WTC11 (cell line): ENCODE measurements around the gene CENPQ. TPM values are rescaled to one million over a fixed set of nuclear protein-coding genes. Genes with fewer than 3 reads are reported as not detected.

Experiments used
- ATAC-seq: fragments of 200-7000 bp; cut with Tn5 transposase; 2 replicates; pipeline ENCODE4 v1.10.0; 2021; ENCODE audit warnings: mild to moderate bottlenecking, moderate library complexity
- CTCF ChIA-PET: fragments of 300-600 bp; sonication (Branson Sonifier 250); formaldehyde crosslinking; loops from one replicate; lab custom pipeline; 2021; ENCODE audit warnings: antibody characterized with exemption; lab: Charles Lee
- POLR2A ChIA-PET: fragments of 350-600 bp; sonication (Branson Sonifier 250); formaldehyde crosslinking; loops from one replicate; lab custom pipeline; 2021; ENCODE audit warnings: antibody characterized with exemption; lab: Charles Lee
- DNase-seq: peaks from one replicate; pipeline ENCODE4 v3.0.0; 2021; ENCODE audit warnings: low spot score
- H3K27ac Mint-ChIP-seq: 2 replicates; pipeline ENCODE4 v1.8.0; 2021; ENCODE audit warnings: mixed read lengths
- H3K27me3 Mint-ChIP-seq: 2 replicates; pipeline ENCODE4 v1.8.0; 2021; ENCODE audit warnings: low read depth, mild to moderate bottlenecking, moderate library complexity, mixed read lengths
- H3K36me3 Mint-ChIP-seq: 2 replicates; pipeline ENCODE4 v1.8.0; 2021; ENCODE audit warnings: mixed read lengths
- H3K4me1 Mint-ChIP-seq: 2 replicates; pipeline ENCODE4 v1.8.0; 2022; ENCODE audit warnings: mixed read lengths
- H3K4me3 Mint-ChIP-seq: 2 replicates; pipeline ENCODE4 v1.8.0; 2021; ENCODE audit warnings: mild to moderate bottlenecking, moderate library complexity, mixed read lengths
- H3K9me3 Mint-ChIP-seq: 2 replicates; pipeline ENCODE4 v1.8.0; 2021; ENCODE audit warnings: mixed read lengths
- ATF1 ChIP-seq: sonication (generic); formaldehyde crosslinking; IDR thresholded peaks from 2 replicates; pipeline ENCODE4 v1.8.1; 2023; ENCODE audit warnings: mild to moderate bottlenecking, moderate library complexity, missing genetic modification reagents
- ATF2 ChIP-seq: sonication (generic); formaldehyde crosslinking; IDR thresholded peaks from 2 replicates; pipeline ENCODE4 v1.8.1; 2022; ENCODE audit warnings: low read depth, missing genetic modification reagents, borderline replicate concordance
- CBFB ChIP-seq: sonication (generic); formaldehyde crosslinking; IDR thresholded peaks from 2 replicates; pipeline ENCODE4 v1.8.1; 2022; ENCODE audit warnings: mild to moderate bottlenecking, low read depth, missing genetic modification reagents
- E2F4 ChIP-seq: sonication (generic); formaldehyde crosslinking; IDR thresholded peaks from 2 replicates; pipeline ENCODE4 v1.8.1; 2022; ENCODE audit warnings: low read depth, mild to moderate bottlenecking, moderate library complexity, missing genetic modification reagents, borderline replicate concordance
- ELF4 ChIP-seq: sonication (generic); formaldehyde crosslinking; IDR thresholded peaks from 2 replicates; pipeline ENCODE4 v1.8.1; 2022; ENCODE audit warnings: low read depth, mild to moderate bottlenecking, moderate library complexity, missing genetic modification reagents
- ESRRA ChIP-seq: sonication (generic); formaldehyde crosslinking; IDR thresholded peaks from 2 replicates; pipeline ENCODE4 v1.8.1; 2022; ENCODE audit warnings: mild to moderate bottlenecking, missing genetic modification reagents, borderline replicate concordance
- ETV6 ChIP-seq: sonication (generic); formaldehyde crosslinking; IDR thresholded peaks from 2 replicates; pipeline ENCODE4 v1.8.1; 2022; ENCODE audit warnings: mild to moderate bottlenecking, missing genetic modification reagents
- FOXP1 ChIP-seq: sonication (generic); formaldehyde crosslinking; IDR thresholded peaks from 2 replicates; pipeline ENCODE4 v1.8.0; 2022; ENCODE audit warnings: missing genetic modification reagents, mild to moderate bottlenecking, moderate library complexity, borderline replicate concordance
- GRHL2 ChIP-seq: fragments of 250-450 bp; sonication (Bioruptor Pico); IDR thresholded peaks from 2 replicates; pipeline ENCODE4 v1.8.0; 2022; ENCODE audit warnings: mild to moderate bottlenecking, moderate library complexity; ENCODE audit not compliant: insufficient replicate concordance, severe bottlenecking
- KAT7 ChIP-seq: sonication (generic); formaldehyde crosslinking; IDR thresholded peaks from 2 replicates; pipeline ENCODE4 v1.8.1; 2023; ENCODE audit warnings: missing genetic modification reagents, mild to moderate bottlenecking, borderline replicate concordance
- NR2C2 ChIP-seq: sonication (generic); formaldehyde crosslinking; IDR thresholded peaks from 2 replicates; pipeline ENCODE4 v1.8.0; 2022; ENCODE audit warnings: mild to moderate bottlenecking, missing genetic modification reagents
- TP53 ChIP-seq: sonication (generic); formaldehyde crosslinking; IDR thresholded peaks from 2 replicates; pipeline ENCODE4 v1.8.1; 2023; ENCODE audit warnings: mild to moderate bottlenecking, missing genetic modification reagents
- ZBTB21 ChIP-seq: sonication (generic); formaldehyde crosslinking; IDR thresholded peaks from 2 replicates; pipeline ENCODE4 v1.8.1; 2023; ENCODE audit warnings: mild to moderate bottlenecking, missing genetic modification reagents, borderline replicate concordance
- ZNF219 ChIP-seq: sonication (generic); formaldehyde crosslinking; IDR thresholded peaks from 2 replicates; pipeline ENCODE4 v1.8.0; 2023; ENCODE audit warnings: missing genetic modification reagents, mild to moderate bottlenecking, borderline replicate concordance
- ZNF232 ChIP-seq: sonication (generic); formaldehyde crosslinking; IDR thresholded peaks from 2 replicates; pipeline ENCODE4 v1.8.0; 2022; ENCODE audit warnings: mild to moderate bottlenecking, missing genetic modification reagents
- ZNF671 ChIP-seq: fragments of 250-450 bp; sonication (Bioruptor Pico); IDR thresholded peaks from 2 replicates; pipeline ENCODE4 v1.8.0; 2021; ENCODE audit warnings: mild to moderate bottlenecking
- total RNA-seq: library from RNA; stranded (reverse); gene quantifications from 3 replicates; pipeline ENCODE4 v1.2.3, GENCODE V29; 2021
- TF ChIP-seq, protein P1 (sequence below): fragments of 250-450 bp; sonication (Bioruptor Pico); IDR thresholded peaks from 2 replicates; pipeline ENCODE4 v1.9.0; 2021; ENCODE audit warnings: mild to moderate bottlenecking
- TF ChIP-seq, protein P2 (sequence below): sonication (generic); formaldehyde crosslinking; IDR thresholded peaks from 2 replicates; pipeline ENCODE4 v1.8.0; 2022; ENCODE audit warnings: mild to moderate bottlenecking, missing genetic modification reagents
- TF ChIP-seq, protein P3 (sequence below): sonication (generic); formaldehyde crosslinking; IDR thresholded peaks from 2 replicates; pipeline ENCODE4 v1.8.1; 2023; ENCODE audit warnings: mild to moderate bottlenecking, missing genetic modification reagents, moderate library complexity
- TF ChIP-seq, protein P4 (sequence below): sonication (generic); formaldehyde crosslinking; IDR thresholded peaks from 2 replicates; pipeline ENCODE4 v1.8.0; 2022; ENCODE audit warnings: missing genetic modification reagents
- TF ChIP-seq, protein P5 (sequence below): sonication (generic); formaldehyde crosslinking; conservative IDR thresholded peaks from 2 replicates; pipeline ENCODE4 v1.8.1; 2022; ENCODE audit warnings: mild to moderate bottlenecking, missing genetic modification reagents
- TF ChIP-seq, protein P6 (sequence below): fragments of 200-600 bp; IDR thresholded peaks from 2 replicates; pipeline ENCODE4 v1.8.0; 2022; ENCODE audit warnings: antibody characterized with exemption
- TF ChIP-seq, protein P7 (sequence below): sonication (generic); formaldehyde crosslinking; IDR thresholded peaks from 2 replicates; pipeline ENCODE4 v1.8.0; 2022; ENCODE audit warnings: mild to moderate bottlenecking, missing genetic modification reagents

The CENPQ gene
- total RNA-seq, 1 experiment from 2014 or later, result 14.2 TPM

GRCh38 chr6:49497304-49497703 is 34.1 kb downstream of the CENPQ start:
- ATAC-seq (no peak), DNase-seq (no peak)
- Mint-ChIP-seq H3K4me1 (no peaks in the 10 kb centered on the region), H3K9me3 (no peaks in the 10 kb centered on the region), H3K27me3 (no peaks in the 10 kb centered on the region), H3K36me3 (peaks cover 3% of the 10 kb centered on the region; the same call in 1 of the 2 replicates), H3K4me3 (no peak overlapping the region), H3K27ac (no peak overlapping the region)
- ChIA-PET CTCF (no interaction called here), POLR2A (no interaction called here)
- TF ChIP-seq ZBTB21 (CRISPR knock-in tag), result no peak

DNA sequence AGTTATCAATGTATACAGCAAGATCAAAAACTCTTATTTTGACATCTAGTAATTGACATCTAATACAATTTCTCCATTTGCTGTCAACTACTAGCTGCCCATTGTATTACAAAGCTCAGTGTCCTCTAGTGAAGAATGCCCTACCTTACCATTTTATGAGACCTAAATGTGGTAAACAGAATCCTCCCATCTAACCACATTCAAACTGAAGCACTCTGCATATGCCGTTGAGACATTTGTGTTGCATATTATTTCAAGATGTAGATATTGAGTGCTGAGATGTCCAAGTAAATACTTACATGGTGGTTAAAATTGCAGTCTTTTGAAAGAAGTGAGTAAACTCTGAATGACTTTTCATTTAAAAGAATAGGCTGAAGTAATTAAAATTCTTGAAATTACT is 36.0 kb downstream of the CENPQ start:
- CTCF ChIA-PET, result no interaction called here
- ATAC-seq, result no peak

GRCh38 chr6:49499623-49500022 is 36.5 kb downstream of the CENPQ start, which contains the start of gene GLYATL3:
Gene GLYATL3 (plus strand): TSS chr6:49499923. CDS start chr6:49511991, 12,068 bp downstream.
- Mint-ChIP-seq H3K9me3 (no peaks in the 10 kb centered on the region), H3K36me3 (no peaks in the 10 kb centered on the region), H3K27me3 (no peaks in the 10 kb centered on the region), H3K4me1 (no peaks in the 10 kb centered on the region), H3K27ac (no peak within 1 kb of the TSS), H3K4me3 (no peak within 1 kb of the TSS)
- no peak for ATAC-seq
- POLR2A ChIA-PET, result no interaction called here
- no peak for DNase-seq
- CTCF ChIA-PET, result no interaction called here
- TF ChIP-seq, protein P1, sequence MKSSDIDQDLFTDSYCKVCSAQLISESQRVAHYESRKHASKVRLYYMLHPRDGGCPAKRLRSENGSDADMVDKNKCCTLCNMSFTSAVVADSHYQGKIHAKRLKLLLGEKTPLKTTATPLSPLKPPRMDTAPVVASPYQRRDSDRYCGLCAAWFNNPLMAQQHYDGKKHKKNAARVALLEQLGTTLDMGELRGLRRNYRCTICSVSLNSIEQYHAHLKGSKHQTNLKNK (CRISPR knock-in tag), result no peak
- TF ChIP-seq, protein P2, sequence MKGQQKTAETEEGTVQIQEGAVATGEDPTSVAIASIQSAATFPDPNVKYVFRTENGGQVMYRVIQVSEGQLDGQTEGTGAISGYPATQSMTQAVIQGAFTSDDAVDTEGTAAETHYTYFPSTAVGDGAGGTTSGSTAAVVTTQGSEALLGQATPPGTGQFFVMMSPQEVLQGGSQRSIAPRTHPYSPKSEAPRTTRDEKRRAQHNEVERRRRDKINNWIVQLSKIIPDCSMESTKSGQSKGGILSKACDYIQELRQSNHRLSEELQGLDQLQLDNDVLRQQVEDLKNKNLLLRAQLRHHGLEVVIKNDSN (CRISPR knock-in tag), result no peak
- no peak for TF ChIP-seq E2F4
- TF ChIP-seq, protein P3, sequence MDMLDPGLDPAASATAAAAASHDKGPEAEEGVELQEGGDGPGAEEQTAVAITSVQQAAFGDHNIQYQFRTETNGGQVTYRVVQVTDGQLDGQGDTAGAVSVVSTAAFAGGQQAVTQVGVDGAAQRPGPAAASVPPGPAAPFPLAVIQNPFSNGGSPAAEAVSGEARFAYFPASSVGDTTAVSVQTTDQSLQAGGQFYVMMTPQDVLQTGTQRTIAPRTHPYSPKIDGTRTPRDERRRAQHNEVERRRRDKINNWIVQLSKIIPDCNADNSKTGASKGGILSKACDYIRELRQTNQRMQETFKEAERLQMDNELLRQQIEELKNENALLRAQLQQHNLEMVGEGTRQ (CRISPR knock-in tag), result no peak
- no peak for TF ChIP-seq ATF1 (CRISPR knock-in tag)
- TF ChIP-seq, protein P4, sequence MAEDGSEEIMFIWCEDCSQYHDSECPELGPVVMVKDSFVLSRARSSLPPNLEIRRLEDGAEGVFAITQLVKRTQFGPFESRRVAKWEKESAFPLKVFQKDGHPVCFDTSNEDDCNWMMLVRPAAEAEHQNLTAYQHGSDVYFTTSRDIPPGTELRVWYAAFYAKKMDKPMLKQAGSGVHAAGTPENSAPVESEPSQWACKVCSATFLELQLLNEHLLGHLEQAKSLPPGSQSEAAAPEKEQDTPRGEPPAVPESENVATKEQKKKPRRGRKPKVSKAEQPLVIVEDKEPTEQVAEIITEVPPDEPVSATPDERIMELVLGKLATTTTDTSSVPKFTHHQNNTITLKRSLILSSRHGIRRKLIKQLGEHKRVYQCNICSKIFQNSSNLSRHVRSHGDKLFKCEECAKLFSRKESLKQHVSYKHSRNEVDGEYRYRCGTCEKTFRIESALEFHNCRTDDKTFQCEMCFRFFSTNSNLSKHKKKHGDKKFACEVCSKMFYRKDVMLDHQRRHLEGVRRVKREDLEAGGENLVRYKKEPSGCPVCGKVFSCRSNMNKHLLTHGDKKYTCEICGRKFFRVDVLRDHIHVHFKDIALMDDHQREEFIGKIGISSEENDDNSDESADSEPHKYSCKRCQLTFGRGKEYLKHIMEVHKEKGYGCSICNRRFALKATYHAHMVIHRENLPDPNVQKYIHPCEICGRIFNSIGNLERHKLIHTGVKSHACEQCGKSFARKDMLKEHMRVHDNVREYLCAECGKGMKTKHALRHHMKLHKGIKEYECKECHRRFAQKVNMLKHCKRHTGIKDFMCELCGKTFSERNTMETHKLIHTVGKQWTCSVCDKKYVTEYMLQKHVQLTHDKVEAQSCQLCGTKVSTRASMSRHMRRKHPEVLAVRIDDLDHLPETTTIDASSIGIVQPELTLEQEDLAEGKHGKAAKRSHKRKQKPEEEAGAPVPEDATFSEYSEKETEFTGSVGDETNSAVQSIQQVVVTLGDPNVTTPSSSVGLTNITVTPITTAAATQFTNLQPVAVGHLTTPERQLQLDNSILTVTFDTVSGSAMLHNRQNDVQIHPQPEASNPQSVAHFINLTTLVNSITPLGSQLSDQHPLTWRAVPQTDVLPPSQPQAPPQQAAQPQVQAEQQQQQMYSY, result no peak
- no peak for TF ChIP-seq ATF2 (CRISPR knock-in tag)
- no peak for TF ChIP-seq ELF4 (CRISPR knock-in tag)
- no peak for TF ChIP-seq ETV6 (CRISPR knock-in tag)
- no peak for TF ChIP-seq GRHL2 (CRISPR knock-in tag)
- no peak for TF ChIP-seq FOXP1
- no peak for TF ChIP-seq KAT7 (CRISPR knock-in tag)

More for the DNA sequence above, 36.0 kb downstream of the CENPQ start:
- Mint-ChIP-seq H3K36me3 (no peaks in the 10 kb centered on the region), H3K4me3 (no peak overlapping the region), H3K9me3 (no peaks in the 10 kb centered on the region), H3K27ac (no peak overlapping the region), H3K4me1 (no peaks in the 10 kb centered on the region), H3K27me3 (no peaks in the 10 kb centered on the region)
- DNase-seq, result no peak
- TF ChIP-seq ZNF219 (CRISPR knock-in tag) (no peak), ZNF232 (CRISPR knock-in tag) (no peak), ESRRA (CRISPR knock-in tag) (no peak), CBFB (CRISPR knock-in tag) (no peak), FOXP1 (no peak), NR2C2 (CRISPR knock-in tag) (no peak), ZNF671 (no peak), TP53 (CRISPR knock-in tag) (no peak)
- TF ChIP-seq, protein P5, sequence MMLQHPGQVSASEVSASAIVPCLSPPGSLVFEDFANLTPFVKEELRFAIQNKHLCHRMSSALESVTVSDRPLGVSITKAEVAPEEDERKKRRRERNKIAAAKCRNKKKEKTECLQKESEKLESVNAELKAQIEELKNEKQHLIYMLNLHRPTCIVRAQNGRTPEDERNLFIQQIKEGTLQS (CRISPR knock-in tag), result no peak
- TF ChIP-seq, protein P6, sequence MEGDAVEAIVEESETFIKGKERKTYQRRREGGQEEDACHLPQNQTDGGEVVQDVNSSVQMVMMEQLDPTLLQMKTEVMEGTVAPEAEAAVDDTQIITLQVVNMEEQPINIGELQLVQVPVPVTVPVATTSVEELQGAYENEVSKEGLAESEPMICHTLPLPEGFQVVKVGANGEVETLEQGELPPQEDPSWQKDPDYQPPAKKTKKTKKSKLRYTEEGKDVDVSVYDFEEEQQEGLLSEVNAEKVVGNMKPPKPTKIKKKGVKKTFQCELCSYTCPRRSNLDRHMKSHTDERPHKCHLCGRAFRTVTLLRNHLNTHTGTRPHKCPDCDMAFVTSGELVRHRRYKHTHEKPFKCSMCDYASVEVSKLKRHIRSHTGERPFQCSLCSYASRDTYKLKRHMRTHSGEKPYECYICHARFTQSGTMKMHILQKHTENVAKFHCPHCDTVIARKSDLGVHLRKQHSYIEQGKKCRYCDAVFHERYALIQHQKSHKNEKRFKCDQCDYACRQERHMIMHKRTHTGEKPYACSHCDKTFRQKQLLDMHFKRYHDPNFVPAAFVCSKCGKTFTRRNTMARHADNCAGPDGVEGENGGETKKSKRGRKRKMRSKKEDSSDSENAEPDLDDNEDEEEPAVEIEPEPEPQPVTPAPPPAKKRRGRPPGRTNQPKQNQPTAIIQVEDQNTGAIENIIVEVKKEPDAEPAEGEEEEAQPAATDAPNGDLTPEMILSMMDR, result no peak
- TF ChIP-seq, protein P7, sequence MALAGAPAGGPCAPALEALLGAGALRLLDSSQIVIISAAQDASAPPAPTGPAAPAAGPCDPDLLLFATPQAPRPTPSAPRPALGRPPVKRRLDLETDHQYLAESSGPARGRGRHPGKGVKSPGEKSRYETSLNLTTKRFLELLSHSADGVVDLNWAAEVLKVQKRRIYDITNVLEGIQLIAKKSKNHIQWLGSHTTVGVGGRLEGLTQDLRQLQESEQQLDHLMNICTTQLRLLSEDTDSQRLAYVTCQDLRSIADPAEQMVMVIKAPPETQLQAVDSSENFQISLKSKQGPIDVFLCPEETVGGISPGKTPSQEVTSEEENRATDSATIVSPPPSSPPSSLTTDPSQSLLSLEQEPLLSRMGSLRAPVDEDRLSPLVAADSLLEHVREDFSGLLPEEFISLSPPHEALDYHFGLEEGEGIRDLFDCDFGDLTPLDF (CRISPR knock-in tag), result no peak
- POLR2A ChIA-PET, result no interaction called here
